ENCODE data around the gene IGFBP6.

IGFBP6 gene

GRCh38 chr12:53057816-53058500 is 39.5 kb upstream of the IGFBP6 start:
- DNase-seq (ENCODE audit: low read depth, low spot score): no peak

GRCh38 chr12:53058674-53059433 is 38.6 kb upstream of the IGFBP6 start:
- DNase-seq (ENCODE audit: low read depth, low spot score): no peak
- no peak overlapping the region for H3K4me3 ChIP-seq (ENCODE audit: low read length)

More at GRCh38 chr12:53057816-53058500, 39.5 kb upstream of the IGFBP6 start:
- H3K4me3 ChIP-seq (ENCODE audit: low read length): no peak overlapping the region

GRCh38 chr12:53059434-53060063 is 37.9 kb upstream of the IGFBP6 start:
- no peak for DNase-seq (ENCODE audit: low read depth, low spot score)
- no peak overlapping the region for H3K4me3 ChIP-seq (ENCODE audit: low read length)

- DNase-seq (ENCODE audit: low read depth, low spot score): no peak
- H3K4me3 ChIP-seq (ENCODE audit: low read length): no peak overlapping the region
These were observed 37.3 kb upstream of the IGFBP6 start for GRCh38 chr12:53060064-53060720.

GRCh38 chr12:53060721-53061276 is 36.7 kb upstream of the IGFBP6 start:
- no peak for DNase-seq (ENCODE audit: low read depth, low spot score)
- no peak overlapping the region for H3K4me3 ChIP-seq (ENCODE audit: low read length)

- no peak for DNase-seq (ENCODE audit: low read depth, low spot score)
- H3K4me3 ChIP-seq (ENCODE audit: low read length): no peak overlapping the region
These were observed 36.0 kb upstream of the IGFBP6 start for GRCh38 chr12:53061404-53062010.

GRCh38 chr12:53062011-53062961 is 35.2 kb upstream of the IGFBP6 start:
- DNase-seq (ENCODE audit: low read depth, low spot score): no peak
- no peak overlapping the region for H3K4me3 ChIP-seq (ENCODE audit: low read length)

- no peak for DNase-seq (ENCODE audit: low read depth, low spot score)
- H3K4me3 ChIP-seq (ENCODE audit: low read length): no peak overlapping the region
These were observed 34.3 kb upstream of the IGFBP6 start for GRCh38 chr12:53062977-53063707.

- no peak for DNase-seq (ENCODE audit: low read depth, low spot score)
- no peak overlapping the region for H3K4me3 ChIP-seq (ENCODE audit: low read length)
These were observed 33.5 kb upstream of the IGFBP6 start for GRCh38 chr12:53063708-53064612.

GRCh38 chr12:53064613-53065436 is 32.6 kb upstream of the IGFBP6 start:
- no peak overlapping the region for H3K4me3 ChIP-seq (ENCODE audit: low read length)
- no peak for DNase-seq (ENCODE audit: low read depth, low spot score)

GRCh38 chr12:53065470-53065869 is 32.0 kb upstream of the IGFBP6 start:
- H3K4me3 ChIP-seq (ENCODE audit: low read length): no peak overlapping the region
- DNase-seq (ENCODE audit: low read depth, low spot score): no peak

- H3K4me3 ChIP-seq (ENCODE audit: low read length): no peak overlapping the region
- DNase-seq (ENCODE audit: low read depth, low spot score): no peak
These were observed 31.2 kb upstream of the IGFBP6 start for GRCh38 chr12:53065975-53066931.

- no peak overlapping the region for H3K4me3 ChIP-seq (ENCODE audit: low read length)
- DNase-seq (ENCODE audit: low read depth, low spot score): no peak
These were observed 30.1 kb upstream of the IGFBP6 start for GRCh38 chr12:53067074-53067992.

Data from Jurkat, Clone E6-1 (cell line).